A204.1 (cell line): Measurements from ENCODE around the gene FAM229B.
"Not testable (repeated sequence)": the region's sequence is repeated elsewhere in the genome, so short reads cannot be mapped to it uniquely, and the experiment has no call there.

Experiments used
- FAIRE-seq: peaks from 2 replicates; lab custom pipeline; 2012; peaks lifted over from hg19 to GRCh38; lab: Jason Lieb, UNC

Gene FAM229B

DNA sequence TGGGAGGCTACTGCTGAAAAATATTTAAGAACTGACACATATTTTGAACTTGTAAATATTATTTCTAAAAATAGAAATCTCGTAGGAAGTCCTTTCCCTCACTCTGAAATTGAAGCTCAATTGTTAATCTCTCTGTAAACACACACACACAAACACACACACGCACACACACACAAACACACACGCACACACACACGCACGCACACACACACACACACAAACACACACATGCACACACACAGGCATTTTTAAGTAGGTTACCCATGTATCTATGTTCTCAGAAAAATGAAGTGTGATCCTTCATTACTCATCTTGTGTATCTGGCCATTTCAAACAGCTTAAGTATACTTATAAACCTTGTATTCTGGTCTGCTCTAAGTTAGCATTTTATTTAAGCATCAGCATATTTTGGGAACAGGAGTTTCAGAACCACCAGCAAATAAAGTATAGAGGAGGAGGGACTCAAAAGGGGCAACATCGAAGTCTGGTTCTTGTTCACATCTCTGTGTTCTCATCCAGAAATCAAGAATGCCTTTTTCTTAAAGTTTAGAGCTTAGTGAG is 21.9 kb upstream of the FAM229B start:
- no peak for FAIRE-seq

DNA sequence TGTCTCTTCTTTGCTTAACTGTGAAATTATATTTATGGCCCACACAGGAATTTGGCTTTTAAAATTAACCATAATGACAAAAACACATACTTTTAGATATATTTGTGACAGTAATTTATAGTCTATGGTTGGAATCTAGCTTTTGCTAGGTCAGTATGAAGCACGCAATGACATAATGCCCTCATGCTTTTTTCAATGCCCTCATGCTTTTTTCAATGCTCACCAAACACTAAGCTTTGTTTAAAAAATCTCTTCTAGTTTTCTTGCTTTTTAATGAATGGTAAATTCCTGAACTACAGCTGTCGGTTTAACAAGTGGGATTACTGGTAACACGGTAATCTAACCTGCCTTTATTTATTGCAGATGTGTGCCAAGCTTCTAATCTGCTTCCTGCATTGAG is 20.8 kb upstream of the FAM229B start:
- FAIRE-seq: no peak

- FAIRE-seq: no peak
Observed at GRCh38 chr6:112081569-112081968, 5.8 kb upstream of the FAM229B start.

- FAIRE-seq: no peak
Observed at GRCh38 chr6:112085286-112086065, 1.9 kb upstream of the FAM229B start.

DNA sequence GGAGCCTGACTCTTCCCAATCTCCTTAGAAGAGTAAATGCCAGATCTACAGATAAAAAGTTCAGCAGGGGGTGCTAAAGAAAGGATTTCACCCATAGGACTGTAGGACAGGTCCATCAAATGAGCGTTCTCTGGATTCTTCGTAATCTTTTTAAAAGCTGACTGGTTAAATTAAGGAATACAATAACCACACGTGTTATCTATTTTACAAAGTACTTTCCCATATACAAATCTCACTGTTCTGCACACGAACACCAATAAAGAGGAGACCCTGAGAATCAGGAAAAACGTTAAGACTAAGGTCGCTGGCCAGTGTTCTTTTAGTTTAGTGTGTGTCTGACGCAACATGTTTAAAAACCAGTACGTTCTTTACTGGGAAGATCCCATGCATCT is 651 bp upstream of the FAM229B start:
- FAIRE-seq: no peak

- FAIRE-seq: no peak
Observed at GRCh38 chr6:112087916-112088315, 525 bp downstream of the FAM229B start.

DNA sequence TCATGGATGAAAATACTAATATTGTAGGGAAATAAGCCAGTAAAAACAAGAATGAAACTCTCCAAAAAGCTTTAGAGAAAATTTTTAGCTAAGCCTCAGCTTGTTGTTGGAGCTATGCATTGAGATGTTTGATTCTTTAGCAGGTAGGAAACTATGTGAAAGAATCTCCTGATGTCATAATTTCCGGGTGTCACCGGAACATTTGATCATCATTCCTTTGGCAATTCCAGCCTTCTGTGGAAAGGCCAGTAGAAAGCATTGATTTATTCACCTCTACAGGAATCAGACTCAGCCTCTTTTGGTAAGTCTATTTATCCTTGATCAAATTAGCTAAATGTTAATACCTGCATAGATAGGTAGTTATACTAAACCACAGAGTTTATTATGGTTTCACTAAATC is 9.5 kb downstream of the FAM229B start:
- FAIRE-seq: no peak

DNA sequence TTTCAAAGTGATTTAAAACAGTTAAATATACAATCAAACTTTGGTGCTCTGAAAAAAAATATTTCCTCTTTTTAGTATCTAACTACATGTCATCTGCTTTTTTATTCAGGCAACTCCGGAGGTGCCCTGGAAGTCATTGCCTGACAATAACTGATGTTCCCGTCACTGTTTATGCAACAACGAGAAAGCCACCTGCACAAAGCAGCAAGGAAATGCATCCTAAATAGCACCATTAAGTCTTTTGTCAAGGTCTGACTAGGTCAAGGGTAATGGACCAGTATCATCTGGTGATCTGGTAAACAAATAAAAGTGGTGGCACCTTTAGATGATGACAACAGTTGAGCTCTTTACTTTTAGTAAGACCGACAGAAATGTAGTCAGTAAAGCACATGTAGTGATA is 13.2 kb downstream of the FAM229B start:
- no peak for FAIRE-seq

DNA sequence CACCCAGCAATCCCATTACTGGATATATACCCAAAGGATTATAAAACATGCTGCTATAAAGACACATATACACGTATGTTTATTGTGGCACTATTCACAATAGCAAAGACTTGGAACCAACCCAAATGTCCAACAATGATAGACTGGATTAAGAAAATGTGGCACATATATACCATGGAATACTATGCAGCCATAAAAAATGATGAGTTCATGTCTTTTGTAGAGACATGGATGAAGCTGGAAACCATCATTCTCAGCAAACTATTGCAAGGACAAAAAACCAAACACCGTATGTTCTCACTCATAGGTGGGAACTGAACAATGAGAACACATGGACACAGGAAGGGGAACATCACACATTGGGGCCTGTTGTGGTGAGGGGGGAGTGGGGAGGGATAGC is 18.6 kb downstream of the FAM229B start:
- FAIRE-seq: not testable (repeated sequence)

GRCh38 chr6:112106562-112106961 is 19.2 kb downstream of the FAM229B start:
- FAIRE-seq: no peak

DNA sequence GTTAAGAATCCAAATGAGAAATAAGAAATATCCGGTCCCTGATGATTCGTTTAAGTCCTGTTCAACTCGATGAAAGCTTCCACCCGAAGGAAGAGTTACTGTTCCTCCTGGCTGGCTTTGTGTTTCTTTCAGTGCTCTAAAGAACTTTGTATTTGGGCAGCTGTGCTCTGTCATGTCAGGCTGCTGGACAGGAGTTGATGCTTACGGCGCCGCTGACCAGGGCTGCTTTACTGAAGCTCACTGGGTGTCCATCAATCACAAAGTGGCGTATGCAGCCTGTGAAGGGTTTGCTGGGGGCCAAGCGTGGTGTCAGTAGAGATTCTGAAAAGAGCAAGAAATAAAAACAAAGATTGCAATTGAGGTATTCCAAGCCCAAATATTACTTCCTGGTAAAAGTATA is 21.9 kb downstream of the FAM229B start:
- no peak for FAIRE-seq

GRCh38 chr6:112113431-112113830 is 26.0 kb downstream of the FAM229B start:
- FAIRE-seq: no peak

- FAIRE-seq: no peak
Observed at GRCh38 chr6:112113918-112114317, 26.5 kb downstream of the FAM229B start.

DNA sequence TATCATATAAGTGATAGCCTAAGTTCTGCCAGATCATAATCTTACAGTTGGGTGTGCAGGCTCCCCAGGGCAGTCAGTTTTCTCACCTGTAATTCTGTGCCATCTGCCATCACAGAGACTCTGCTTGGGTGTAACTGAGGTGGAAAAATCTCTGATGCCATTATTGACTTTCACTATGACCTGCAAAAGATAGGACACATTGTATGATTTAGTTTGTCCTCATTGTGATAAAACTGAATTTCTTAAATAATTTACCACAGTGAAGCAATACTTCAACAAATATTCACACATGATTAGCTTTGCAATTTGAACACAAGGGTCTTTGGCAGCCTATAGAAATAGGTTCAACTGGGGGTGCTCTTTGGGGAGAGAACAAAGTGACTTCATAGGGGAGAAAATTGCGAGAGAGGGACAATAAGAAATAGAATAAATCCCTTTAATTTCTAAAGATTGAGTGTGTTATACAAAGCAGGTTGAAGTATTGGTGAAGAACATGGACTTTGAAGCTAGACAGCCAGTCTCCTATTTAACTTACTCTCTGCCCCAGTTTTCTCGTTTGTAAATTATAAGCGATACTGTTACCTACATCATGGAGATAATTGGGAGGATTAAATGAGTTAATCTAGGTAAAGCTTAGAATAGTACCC is 27.3 kb downstream of the FAM229B start:
- FAIRE-seq: no peak

- FAIRE-seq: no peak
Observed at GRCh38 chr6:112116221-112116620, 28.8 kb downstream of the FAM229B start.

DNA sequence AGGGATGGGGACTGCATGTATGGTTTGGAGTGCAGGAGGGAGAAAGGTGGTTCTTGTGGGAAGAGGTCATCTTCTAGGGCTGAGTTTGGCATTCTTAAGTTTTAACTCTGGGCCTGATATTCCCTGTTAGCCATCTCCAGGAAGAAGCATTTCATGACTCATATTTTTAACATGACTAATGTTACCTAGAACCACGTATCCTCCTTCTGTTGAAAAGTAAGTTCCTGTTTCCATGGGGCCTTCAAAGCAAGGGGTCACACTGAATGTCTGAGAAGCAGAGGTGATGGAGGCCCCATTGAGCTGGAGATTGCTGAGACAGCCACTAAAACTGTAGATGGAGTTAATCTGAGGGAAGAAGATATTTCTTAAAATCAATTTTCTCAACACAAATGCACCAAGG is 30.2 kb downstream of the FAM229B start:
- FAIRE-seq: no peak

DNA sequence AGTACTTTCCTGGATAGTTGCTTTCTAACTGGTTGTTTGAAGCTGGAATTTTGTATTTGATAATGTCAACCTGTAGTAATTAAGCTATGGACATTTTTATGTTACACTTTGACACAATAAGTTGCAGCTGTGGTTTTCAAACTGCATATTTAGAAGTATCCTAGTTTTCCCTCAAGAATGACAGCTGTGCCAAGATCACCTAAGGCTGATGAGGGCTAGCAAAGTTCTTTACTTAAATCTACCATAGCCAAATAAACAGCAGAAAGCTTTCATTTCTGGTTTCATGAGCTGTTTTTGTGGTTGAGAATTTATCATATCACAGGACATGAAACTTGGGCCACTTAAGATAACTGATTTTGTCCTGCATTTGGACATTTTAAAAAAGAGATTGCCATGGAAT is 30.6 kb downstream of the FAM229B start:
- no peak for FAIRE-seq

DNA sequence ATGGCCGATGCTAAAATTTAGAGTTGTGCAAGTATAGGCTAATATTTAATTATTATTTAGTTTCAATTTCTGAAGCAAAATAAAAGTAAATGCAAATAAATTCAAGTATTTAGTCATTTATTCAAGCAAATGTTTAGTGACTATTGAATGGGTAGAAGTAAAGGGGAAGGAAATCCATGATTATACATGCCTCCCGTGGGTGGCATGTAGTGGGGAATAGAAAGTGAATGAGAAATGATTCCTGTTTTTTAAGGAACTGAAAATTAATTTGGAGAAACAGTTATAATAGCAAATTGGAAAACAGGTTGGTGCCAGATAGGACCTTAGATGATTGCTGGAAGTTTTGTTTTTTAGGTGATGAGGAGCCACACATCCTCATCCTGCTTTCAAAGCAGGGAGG is 35.4 kb downstream of the FAM229B start:
- no peak for FAIRE-seq

GRCh38 chr6:112123982-112124381 is 36.6 kb downstream of the FAM229B start:
- FAIRE-seq: no peak

DNA sequence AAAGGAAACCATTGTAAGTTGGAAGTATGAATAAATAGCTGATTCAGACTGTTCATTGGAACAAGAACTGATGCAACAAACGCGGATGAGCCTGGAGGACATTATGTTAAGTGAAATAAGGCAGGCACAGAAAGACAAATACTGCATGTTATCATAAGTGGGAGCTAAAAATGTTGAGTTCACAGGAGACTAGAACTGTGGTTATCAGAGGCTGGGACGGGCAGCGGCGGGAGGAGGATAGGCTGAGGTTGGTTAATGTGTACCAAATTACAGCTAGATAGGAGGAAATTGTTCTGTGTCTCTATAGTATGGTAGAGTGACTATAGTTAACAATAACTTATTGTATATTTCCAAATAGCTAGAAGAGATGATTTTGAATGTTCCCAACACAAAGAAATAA is 40.8 kb downstream of the FAM229B start:
- FAIRE-seq: no peak

- no peak for FAIRE-seq
Observed at GRCh38 chr6:112130878-112131277, 43.5 kb downstream of the FAM229B start.

DNA sequence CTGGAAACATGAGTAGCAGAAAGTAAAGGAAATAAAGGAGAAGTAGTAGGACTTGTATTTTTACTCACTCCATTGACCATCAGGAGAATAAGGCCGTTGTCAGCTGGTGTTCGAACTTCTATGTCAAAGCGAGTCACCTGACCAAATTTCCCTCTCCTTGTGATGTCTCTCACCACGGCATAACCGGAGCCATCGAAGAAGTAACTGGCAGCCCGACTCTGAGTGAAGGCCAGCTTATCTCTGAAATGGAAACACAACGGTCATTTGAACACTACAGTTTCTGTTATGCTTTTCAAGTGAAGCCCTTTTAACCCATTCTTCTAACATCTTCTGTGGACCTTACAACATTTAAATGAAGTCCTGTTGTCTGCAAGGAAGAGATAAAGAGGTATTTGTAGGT is 51.7 kb downstream of the FAM229B start:
- FAIRE-seq: no peak

DNA sequence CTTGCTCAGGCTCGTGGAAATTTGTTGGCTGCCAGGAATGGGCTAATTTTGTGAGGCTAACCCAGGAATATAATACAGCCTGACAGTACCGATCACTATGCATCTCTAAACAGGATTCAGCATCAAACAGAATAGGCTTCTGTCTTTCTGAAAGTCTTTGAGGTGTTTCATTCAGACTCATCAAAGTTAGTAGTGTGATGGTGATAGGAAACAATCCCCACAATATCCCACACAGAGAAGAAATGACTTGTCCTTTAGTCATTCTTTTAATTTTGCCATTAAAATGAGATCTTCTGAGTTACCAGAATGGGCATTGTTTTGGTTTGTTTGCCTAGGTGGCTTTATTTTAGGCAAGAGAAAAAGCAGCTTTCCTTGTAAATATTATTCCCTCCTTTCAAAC is 54.3 kb downstream of the FAM229B start:
- no peak for FAIRE-seq
